Loucy (cell line): ENCODE data around the gene HIRA.

ENCODE experiments used
- H2AFZ ChIP-seq: fragments of 200-600 bp; sonication (generic); 2 replicates; pipeline ENCODE4 v1.6.0; 2016; ENCODE audit warnings: antibody characterized with exemption, mild to moderate bottlenecking, low read length, moderate library complexity
- H3F3A ChIP-seq: fragments of 200-600 bp; 2 replicates; pipeline ENCODE4 v1.6.0; 2016; ENCODE audit warnings: antibody characterized with exemption, low read depth, mild to moderate bottlenecking
- H3K27me3 ChIP-seq: fragments of 200-600 bp; sonication (generic); 2 replicates; pipeline ENCODE4 v1.6.1; 2014; ENCODE audit warnings: low read length, mild to moderate bottlenecking; ENCODE audit not compliant: insufficient read depth, poor library complexity, severe bottlenecking
- H3K36me3 ChIP-seq: fragments of 200-600 bp; sonication (generic); 2 replicates; pipeline ENCODE4 v1.6.1; 2016; ENCODE audit warnings: low read length; ENCODE audit not compliant: insufficient read depth
- H3K4me1 ChIP-seq: fragments of 200-600 bp; sonication (generic); 2 replicates; pipeline ENCODE4 v1.5.1; 2014; ENCODE audit warnings: low read length, mild to moderate bottlenecking; ENCODE audit not compliant: insufficient read depth, poor library complexity, severe bottlenecking
- H3K4me2 ChIP-seq: fragments of 200-600 bp; sonication (generic); 2 replicates; pipeline ENCODE4 v1.6.0; 2014; ENCODE audit warnings: antibody characterized with exemption, low read length, low read depth, mild to moderate bottlenecking; ENCODE audit not compliant: poor library complexity, severe bottlenecking
- H3K4me3 ChIP-seq: fragments of 200-600 bp; sonication (generic); 2 replicates; pipeline ENCODE4 v1.5.1; 2014; ENCODE audit warnings: low read length, mild to moderate bottlenecking, mixed read lengths; ENCODE audit not compliant: poor library complexity, severe bottlenecking
- H3K79me2 ChIP-seq: fragments of 200-600 bp; sonication (generic); 2 replicates; pipeline ENCODE4 v1.6.1; 2014; ENCODE audit warnings: low read length; ENCODE audit not compliant: insufficient read depth
- H3K9ac ChIP-seq: fragments of 200-600 bp; sonication (generic); 2 replicates; pipeline ENCODE4 v1.6.0; 2014; ENCODE audit warnings: mild to moderate bottlenecking, low read depth, low read length, moderate library complexity; ENCODE audit not compliant: poor library complexity, severe bottlenecking
- H3K9me2 ChIP-seq: fragments of 200-600 bp; sonication (generic); replicated peaks from 2 replicates; pipeline ENCODE4 v1.6.1; 2016; ENCODE audit warnings: low read depth, low read length, mixed read lengths
- H3K9me3 ChIP-seq: fragments of 200-600 bp; sonication (generic); 2 replicates; pipeline ENCODE4 v1.6.1; 2014; ENCODE audit warnings: mild to moderate bottlenecking, antibody characterized with exemption, low read length, low read depth; ENCODE audit not compliant: insufficient read depth
- H4K20me1 ChIP-seq: fragments of 200-600 bp; sonication (generic); 2 replicates; pipeline ENCODE4 v1.6.0; 2014; ENCODE audit warnings: antibody characterized with exemption, low read length, mild to moderate bottlenecking; ENCODE audit not compliant: insufficient read depth, poor library complexity, severe bottlenecking
- EZH2phosphoT487 ChIP-seq: fragments of 200-600 bp; IDR thresholded peaks from 2 replicates; pipeline ENCODE4 v1.6.1; 2018; ENCODE audit warnings: antibody characterized with exemption, mild to moderate bottlenecking, moderate library complexity, borderline replicate concordance
- TF ChIP-seq, protein P1 (sequence below): fragments of 200-600 bp; sonication (generic); conservative IDR thresholded peaks from 2 replicates; pipeline ENCODE4 v1.5.1; 2014; ENCODE audit warnings: mild to moderate bottlenecking, antibody characterized with exemption, low read length

The HIRA gene

GRCh38 chr22:19405133-19405532, 26.4 kb downstream of the HIRA start:
- H3K4me3 ChIP-seq: no peak overlapping the region
- peaks cover 89% of the 10 kb centered on the region; the same call in 1 of the 2 replicates for H3K36me3 ChIP-seq
- no peak overlapping the region for H3K4me2 ChIP-seq
- no peaks in the 10 kb centered on the region for H3K79me2 ChIP-seq
- H2AFZ ChIP-seq: no peak overlapping the region
- no peaks in the 10 kb centered on the region for H3F3A ChIP-seq
- no peaks in the 10 kb centered on the region for H3K9me2 ChIP-seq
- H3K9ac ChIP-seq: no peak overlapping the region
- H4K20me1 ChIP-seq: no peaks in the 10 kb centered on the region
- TF ChIP-seq, protein P1, sequence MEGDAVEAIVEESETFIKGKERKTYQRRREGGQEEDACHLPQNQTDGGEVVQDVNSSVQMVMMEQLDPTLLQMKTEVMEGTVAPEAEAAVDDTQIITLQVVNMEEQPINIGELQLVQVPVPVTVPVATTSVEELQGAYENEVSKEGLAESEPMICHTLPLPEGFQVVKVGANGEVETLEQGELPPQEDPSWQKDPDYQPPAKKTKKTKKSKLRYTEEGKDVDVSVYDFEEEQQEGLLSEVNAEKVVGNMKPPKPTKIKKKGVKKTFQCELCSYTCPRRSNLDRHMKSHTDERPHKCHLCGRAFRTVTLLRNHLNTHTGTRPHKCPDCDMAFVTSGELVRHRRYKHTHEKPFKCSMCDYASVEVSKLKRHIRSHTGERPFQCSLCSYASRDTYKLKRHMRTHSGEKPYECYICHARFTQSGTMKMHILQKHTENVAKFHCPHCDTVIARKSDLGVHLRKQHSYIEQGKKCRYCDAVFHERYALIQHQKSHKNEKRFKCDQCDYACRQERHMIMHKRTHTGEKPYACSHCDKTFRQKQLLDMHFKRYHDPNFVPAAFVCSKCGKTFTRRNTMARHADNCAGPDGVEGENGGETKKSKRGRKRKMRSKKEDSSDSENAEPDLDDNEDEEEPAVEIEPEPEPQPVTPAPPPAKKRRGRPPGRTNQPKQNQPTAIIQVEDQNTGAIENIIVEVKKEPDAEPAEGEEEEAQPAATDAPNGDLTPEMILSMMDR: no peak
- TF ChIP-seq EZH2phosphoT487: no peak
- H3K9me3 ChIP-seq: no peaks in the 10 kb centered on the region
- H3K4me1 ChIP-seq: no peaks in the 10 kb centered on the region
- H3K27me3 ChIP-seq: no peaks in the 10 kb centered on the region

- H3K9me3 ChIP-seq: no peaks in the 10 kb centered on the region
- H3F3A ChIP-seq: no peaks in the 10 kb centered on the region
- no peaks in the 10 kb centered on the region for H3K27me3 ChIP-seq
- no peaks in the 10 kb centered on the region for H3K4me1 ChIP-seq
- H2AFZ ChIP-seq: no peak overlapping the region
- H3K4me2 ChIP-seq: no peak overlapping the region
- H3K9me2 ChIP-seq: no peaks in the 10 kb centered on the region
- TF ChIP-seq EZH2phosphoT487: no peak
- TF ChIP-seq, protein P1: no peak
- no peaks in the 10 kb centered on the region for H4K20me1 ChIP-seq
- no peak overlapping the region for H3K9ac ChIP-seq
- peaks cover 88% of the 10 kb centered on the region; the same call in 1 of the 2 replicates for H3K36me3 ChIP-seq
- no peak overlapping the region for H3K4me3 ChIP-seq
- H3K79me2 ChIP-seq: no peaks in the 10 kb centered on the region
These were observed 26.9 kb downstream of the HIRA start for GRCh38 chr22:19404676-19405075.

DNA sequence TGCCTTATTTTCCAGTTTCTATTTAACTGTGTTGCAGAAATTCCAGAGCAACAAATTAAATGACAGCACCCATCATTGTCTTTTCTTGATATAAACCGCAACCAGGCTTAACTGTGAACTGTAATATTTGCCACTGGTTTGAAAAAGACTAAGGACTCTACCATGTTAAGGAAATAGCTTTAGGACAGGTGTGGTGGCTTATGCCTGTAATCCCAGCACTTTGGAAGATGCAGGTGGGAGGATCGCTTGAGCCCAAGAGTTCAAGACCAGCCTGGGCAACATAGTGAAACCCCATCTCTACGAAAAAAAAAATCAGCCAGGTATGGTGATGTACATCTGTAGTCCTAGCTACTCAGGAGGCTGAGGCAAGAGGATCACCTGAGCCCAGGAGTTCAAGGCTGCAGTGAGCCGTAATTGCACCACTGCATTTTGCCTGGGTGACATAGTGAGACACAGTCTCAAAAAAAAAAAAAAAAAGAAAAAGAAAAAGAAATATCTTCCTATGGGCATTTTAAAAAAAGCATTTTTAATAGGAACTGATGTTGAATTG, 28.8 kb downstream of the HIRA start:
- Histone ChIP-seq H3K4me1 (no peaks in the 10 kb centered on the region), H3K9me3 (no peaks in the 10 kb centered on the region), H3K36me3 (peaks cover 87% of the 10 kb centered on the region; the same call in 1 of the 2 replicates), H3K9me2 (no peaks in the 10 kb centered on the region), H3F3A (no peaks in the 10 kb centered on the region), H3K4me3 (no peak overlapping the region), H2AFZ (no peak overlapping the region), H4K20me1 (no peaks in the 10 kb centered on the region), H3K9ac (no peak overlapping the region), H3K4me2 (no peak overlapping the region), H3K27me3 (no peaks in the 10 kb centered on the region), H3K79me2 (no peaks in the 10 kb centered on the region)
- TF ChIP-seq EZH2phosphoT487: no peak
- TF ChIP-seq, protein P1: no peak
